HEK293 (cell line): ENCODE data around the gene UBIAD1.

Source experiments
- ATF2 ChIP-seq: fragments of 450-650 bp; formaldehyde crosslinking; IDR thresholded peaks from 2 replicates; pipeline ENCODE4 v1.5.1; 2016; ENCODE audit warnings: missing biosample characterization, missing genetic modification characterization, low read depth
- YY1 ChIP-seq: fragments of 450-650 bp; formaldehyde crosslinking; IDR thresholded peaks from 2 replicates; pipeline ENCODE4 v1.5.1; 2018; ENCODE audit warnings: missing biosample characterization, missing genetic modification characterization
- ZNF138 ChIP-seq: fragments of 450-650 bp; formaldehyde crosslinking; IDR thresholded peaks from 2 replicates; pipeline ENCODE4 v1.5.1; 2016; ENCODE audit warnings: missing biosample characterization, missing genetic modification characterization, borderline replicate concordance
- ZNF202 ChIP-seq: fragments of 450-650 bp; formaldehyde crosslinking; IDR thresholded peaks from 2 replicates; pipeline ENCODE4 v1.5.1; 2016; ENCODE audit warnings: missing biosample characterization, missing genetic modification characterization, borderline replicate concordance
- ZNF341 ChIP-seq: fragments of 450-650 bp; formaldehyde crosslinking; IDR thresholded peaks from 2 replicates; pipeline ENCODE4; 2016; ENCODE audit warnings: low read depth, missing biosample characterization, missing genetic modification characterization
- ZNF560 ChIP-seq: fragments of 450-650 bp; formaldehyde crosslinking; IDR thresholded peaks from 2 replicates; pipeline ENCODE4 v1.5.1; 2017; ENCODE audit warnings: missing biosample characterization, missing genetic modification characterization, borderline replicate concordance
- ZNF580 ChIP-seq: fragments of 450-650 bp; formaldehyde crosslinking; IDR thresholded peaks from 2 replicates; pipeline ENCODE4 v1.5.1; 2016; ENCODE audit warnings: missing biosample characterization, missing genetic modification characterization
- ZNF658 ChIP-seq: fragments of 450-650 bp; formaldehyde crosslinking; IDR thresholded peaks from 2 replicates; pipeline ENCODE4; 2016; ENCODE audit warnings: missing biosample characterization, missing genetic modification characterization
- ZSCAN4 ChIP-seq: fragments of 450-650 bp; formaldehyde crosslinking; IDR thresholded peaks from 2 replicates; pipeline ENCODE4 v1.5.1; 2017; ENCODE audit warnings: missing biosample characterization, missing genetic modification characterization
- ZSCAN5A ChIP-seq: fragments of 450-650 bp; formaldehyde crosslinking; IDR thresholded peaks from 2 replicates; pipeline ENCODE4 v1.5.1; 2016; ENCODE audit warnings: missing biosample characterization, missing genetic modification characterization
- TF ChIP-seq, protein P1 (sequence below): fragments of 450-650 bp; formaldehyde crosslinking; IDR thresholded peaks from 2 replicates; pipeline ENCODE4 v1.5.1; 2016; ENCODE audit warnings: missing biosample characterization, missing genetic modification characterization
- TF ChIP-seq, protein P2 (sequence below): fragments of 450-650 bp; formaldehyde crosslinking; IDR thresholded peaks from 2 replicates; pipeline ENCODE4 v1.5.1; 2016; ENCODE audit warnings: missing biosample characterization, missing genetic modification characterization

DNA sequence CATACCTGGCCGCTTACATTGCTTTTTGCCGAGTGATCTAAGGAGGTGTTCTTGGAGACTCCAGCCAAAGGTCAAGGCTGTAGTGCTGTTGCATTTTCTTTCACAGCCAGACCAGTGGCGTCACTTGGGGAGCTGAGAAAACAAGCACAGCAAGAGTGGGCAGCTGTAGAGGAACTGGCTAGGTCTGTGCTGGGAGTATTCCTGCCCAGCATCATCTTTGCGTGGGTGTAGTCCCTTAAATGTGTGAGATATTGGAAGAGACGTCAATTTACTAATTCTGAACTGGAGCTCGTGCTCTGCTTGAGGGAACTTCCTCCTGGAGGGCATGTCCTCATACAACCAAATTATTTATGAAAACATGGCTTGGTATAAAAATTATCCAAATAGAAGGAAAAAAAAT, 10.2 kb downstream of the UBIAD1 start:
- TF ChIP-seq YY1: no peak
- TF ChIP-seq, protein P1, sequence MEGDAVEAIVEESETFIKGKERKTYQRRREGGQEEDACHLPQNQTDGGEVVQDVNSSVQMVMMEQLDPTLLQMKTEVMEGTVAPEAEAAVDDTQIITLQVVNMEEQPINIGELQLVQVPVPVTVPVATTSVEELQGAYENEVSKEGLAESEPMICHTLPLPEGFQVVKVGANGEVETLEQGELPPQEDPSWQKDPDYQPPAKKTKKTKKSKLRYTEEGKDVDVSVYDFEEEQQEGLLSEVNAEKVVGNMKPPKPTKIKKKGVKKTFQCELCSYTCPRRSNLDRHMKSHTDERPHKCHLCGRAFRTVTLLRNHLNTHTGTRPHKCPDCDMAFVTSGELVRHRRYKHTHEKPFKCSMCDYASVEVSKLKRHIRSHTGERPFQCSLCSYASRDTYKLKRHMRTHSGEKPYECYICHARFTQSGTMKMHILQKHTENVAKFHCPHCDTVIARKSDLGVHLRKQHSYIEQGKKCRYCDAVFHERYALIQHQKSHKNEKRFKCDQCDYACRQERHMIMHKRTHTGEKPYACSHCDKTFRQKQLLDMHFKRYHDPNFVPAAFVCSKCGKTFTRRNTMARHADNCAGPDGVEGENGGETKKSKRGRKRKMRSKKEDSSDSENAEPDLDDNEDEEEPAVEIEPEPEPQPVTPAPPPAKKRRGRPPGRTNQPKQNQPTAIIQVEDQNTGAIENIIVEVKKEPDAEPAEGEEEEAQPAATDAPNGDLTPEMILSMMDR: no peak
- no peak for TF ChIP-seq ZNF580 (tag by site-specific recombination)
- no peak for TF ChIP-seq ZNF658
- no peak for TF ChIP-seq ZNF202 (tag by site-specific recombination)
- no peak for TF ChIP-seq ATF2 (tag by site-specific recombination)
- no peak for TF ChIP-seq ZNF341 (tag by site-specific recombination)
- no peak for TF ChIP-seq ZNF560
- TF ChIP-seq, protein P2, sequence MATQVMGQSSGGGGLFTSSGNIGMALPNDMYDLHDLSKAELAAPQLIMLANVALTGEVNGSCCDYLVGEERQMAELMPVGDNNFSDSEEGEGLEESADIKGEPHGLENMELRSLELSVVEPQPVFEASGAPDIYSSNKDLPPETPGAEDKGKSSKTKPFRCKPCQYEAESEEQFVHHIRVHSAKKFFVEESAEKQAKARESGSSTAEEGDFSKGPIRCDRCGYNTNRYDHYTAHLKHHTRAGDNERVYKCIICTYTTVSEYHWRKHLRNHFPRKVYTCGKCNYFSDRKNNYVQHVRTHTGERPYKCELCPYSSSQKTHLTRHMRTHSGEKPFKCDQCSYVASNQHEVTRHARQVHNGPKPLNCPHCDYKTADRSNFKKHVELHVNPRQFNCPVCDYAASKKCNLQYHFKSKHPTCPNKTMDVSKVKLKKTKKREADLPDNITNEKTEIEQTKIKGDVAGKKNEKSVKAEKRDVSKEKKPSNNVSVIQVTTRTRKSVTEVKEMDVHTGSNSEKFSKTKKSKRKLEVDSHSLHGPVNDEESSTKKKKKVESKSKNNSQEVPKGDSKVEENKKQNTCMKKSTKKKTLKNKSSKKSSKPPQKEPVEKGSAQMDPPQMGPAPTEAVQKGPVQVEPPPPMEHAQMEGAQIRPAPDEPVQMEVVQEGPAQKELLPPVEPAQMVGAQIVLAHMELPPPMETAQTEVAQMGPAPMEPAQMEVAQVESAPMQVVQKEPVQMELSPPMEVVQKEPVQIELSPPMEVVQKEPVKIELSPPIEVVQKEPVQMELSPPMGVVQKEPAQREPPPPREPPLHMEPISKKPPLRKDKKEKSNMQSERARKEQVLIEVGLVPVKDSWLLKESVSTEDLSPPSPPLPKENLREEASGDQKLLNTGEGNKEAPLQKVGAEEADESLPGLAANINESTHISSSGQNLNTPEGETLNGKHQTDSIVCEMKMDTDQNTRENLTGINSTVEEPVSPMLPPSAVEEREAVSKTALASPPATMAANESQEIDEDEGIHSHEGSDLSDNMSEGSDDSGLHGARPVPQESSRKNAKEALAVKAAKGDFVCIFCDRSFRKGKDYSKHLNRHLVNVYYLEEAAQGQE (tag by site-specific recombination): no peak
- TF ChIP-seq ZSCAN4 (tag by site-specific recombination): no peak
- TF ChIP-seq ZNF138 (tag by site-specific recombination): no peak
- no peak for TF ChIP-seq ZSCAN5A (tag by site-specific recombination)
